ENCODE data around the gene TSHZ2.

DNA sequence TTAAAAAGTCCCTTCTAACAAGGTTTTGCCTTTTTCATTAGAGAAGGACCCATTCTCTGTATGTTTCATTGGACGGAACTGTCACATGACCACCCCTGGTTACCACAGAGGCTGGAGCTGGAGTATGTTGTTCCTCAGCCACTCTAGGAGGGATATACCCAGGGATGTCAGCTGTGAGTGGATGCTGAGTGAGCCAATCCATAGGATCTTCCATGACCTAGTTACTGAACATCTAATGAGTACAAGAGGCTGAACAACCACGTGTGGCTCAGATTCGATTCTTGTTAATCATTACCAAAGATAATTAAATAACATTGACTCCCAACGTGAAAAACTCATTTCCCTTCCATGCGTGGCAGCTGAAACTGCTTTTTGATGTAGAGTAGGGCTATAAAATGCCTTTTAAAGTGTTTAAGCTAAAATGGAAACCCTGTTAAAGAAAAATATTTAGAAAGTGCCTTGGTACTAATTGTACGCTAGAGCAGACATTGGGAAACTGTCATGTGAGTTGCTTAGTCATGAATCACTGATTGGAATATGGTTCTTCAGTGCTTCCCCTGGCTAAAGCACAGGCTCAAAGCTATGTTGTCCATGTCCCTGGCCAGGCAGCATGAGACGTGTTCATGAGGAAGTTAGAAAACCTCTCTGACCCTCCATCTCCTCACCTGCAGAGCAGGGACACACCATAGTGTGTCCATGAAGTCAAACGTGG is 365.4 kb downstream of the TSHZ2 start:
- TF ChIP-seq GATA2 (IDR thresholded peaks at IDR 0.05; ENCODE audit: low read depth, low read length) = no peak
- TF ChIP-seq GATA3 (IDR thresholded peaks at IDR 0.05; ENCODE audit: low read depth, low read length) = no peak
